HG03045 (cell line): Measurements from ENCODE around the gene KLF11.
"Not testable (repeated sequence)": the region's sequence is repeated elsewhere in the genome, so short reads cannot be mapped to it uniquely, and the experiment has no call there.

ENCODE experiments used
- ATAC-seq: cut with Tn5 transposase; IDR thresholded peaks from one replicate; pipeline ENCODE4 v1.9.1; 2021; ENCODE audit warnings: mild to moderate bottlenecking, moderate library complexity; ENCODE audit not compliant: unreplicated experiment

Gene KLF11

DNA sequence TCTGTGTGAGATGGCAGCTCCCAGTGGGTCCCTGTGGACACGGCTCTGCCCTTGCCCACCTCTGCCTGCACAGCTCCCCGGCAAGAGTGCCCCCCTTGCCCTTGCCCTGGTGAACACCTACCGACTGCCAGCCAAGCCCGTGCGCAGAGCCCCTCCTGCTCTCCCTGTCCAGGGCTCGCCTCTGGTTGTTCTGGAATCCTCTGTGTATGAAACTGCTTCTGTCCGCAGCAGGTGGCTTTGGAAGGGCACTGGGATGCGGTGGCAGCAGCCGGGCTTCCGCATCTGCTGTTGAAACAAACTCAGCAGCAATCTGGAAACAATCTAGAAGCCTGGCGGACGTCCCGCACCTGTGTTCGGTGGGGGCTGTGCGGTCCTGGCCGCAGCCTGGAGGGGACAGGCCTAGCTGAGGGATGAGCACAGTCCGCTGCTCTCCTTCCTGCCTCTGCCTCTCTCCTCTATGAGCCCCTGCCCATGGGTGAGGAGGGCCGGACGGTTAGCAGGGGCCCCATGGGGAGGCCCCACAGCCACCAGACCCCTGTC is 34.0 kb upstream of the KLF11 start:
- no peak for ATAC-seq

DNA sequence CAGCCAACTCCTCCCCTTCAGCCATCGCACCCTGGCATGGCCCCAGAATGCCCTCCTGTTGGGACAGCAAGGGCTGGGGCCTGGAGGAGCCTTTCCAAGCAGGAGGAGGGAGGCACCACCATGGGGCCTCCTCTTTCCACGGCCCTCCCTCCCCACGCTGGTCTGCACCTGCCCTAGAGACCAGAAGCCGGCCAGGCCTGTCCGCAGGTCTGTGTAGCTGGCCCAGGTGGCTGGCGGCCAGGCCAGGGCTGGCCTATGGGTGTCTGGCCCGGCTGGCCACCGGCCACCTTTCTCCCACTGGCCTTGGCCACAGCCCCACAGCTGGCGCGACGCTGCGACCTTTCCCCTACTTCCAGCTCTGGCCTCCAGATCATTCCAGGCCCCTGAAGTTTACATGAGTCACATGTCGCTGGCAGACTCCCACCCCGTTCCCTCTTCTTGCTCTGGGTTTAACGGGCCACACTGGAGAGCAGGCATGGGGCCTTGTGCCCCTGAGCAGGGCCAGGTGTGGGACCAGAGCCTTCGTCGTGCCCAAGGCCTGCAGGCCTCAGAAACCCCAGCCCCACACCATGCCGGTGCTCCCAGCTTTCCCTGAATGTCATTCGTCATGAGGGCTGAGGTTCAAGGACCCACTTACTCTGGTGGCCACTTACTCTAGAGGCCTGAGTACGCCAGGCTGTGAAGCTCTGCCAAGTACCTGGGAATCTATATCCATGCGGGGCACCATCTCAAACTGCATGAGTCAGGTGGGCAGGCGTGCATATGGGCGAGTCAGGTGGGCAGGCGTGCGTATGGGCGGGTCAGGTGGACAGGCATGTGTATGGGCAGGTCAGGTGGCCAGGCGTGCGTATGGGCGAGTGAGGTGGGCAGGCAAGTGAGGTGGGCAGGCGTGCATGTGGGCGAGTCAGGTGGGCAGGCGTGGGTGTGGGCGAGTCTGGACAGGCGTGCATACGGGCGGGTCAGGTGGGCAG is 33.3 kb upstream of the KLF11 start:
- no peak for ATAC-seq

DNA sequence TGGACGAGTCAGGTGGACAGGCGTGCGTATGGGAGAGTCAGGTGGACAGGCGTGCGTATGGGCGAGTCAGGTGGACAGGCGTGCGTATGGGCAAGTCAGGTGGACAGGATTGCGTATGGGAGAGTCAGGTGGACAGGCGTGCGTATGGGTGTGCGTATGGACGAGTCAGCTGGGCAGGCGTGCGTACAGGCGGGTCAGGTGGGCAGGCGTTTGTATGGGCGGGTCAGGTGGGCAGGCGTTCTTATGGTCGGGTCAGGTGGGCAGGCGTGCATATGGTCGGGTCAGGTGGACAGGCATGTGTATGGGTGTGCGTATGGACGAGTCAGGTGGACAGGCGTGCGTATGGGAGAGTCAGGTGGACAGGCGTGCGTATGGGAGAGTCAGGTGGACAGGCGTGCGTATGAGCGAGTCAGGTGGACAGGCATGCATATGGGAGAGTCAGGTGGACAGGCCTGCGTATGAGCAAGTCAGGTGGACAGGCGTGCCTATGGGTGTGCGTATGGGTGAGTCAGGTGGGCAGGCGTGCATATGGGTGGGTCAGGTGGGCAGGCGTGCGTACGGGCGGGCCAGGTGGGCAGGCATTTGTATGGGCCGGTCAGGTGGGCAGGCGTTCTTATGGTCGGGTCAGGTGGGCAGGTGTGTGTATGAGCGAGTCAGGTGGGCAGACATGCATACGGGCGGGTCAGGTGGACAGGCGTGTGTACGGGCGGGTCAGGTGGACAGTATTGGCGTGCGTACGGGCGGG is 32.3 kb upstream of the KLF11 start:
- ATAC-seq = not testable (repeated sequence)

DNA sequence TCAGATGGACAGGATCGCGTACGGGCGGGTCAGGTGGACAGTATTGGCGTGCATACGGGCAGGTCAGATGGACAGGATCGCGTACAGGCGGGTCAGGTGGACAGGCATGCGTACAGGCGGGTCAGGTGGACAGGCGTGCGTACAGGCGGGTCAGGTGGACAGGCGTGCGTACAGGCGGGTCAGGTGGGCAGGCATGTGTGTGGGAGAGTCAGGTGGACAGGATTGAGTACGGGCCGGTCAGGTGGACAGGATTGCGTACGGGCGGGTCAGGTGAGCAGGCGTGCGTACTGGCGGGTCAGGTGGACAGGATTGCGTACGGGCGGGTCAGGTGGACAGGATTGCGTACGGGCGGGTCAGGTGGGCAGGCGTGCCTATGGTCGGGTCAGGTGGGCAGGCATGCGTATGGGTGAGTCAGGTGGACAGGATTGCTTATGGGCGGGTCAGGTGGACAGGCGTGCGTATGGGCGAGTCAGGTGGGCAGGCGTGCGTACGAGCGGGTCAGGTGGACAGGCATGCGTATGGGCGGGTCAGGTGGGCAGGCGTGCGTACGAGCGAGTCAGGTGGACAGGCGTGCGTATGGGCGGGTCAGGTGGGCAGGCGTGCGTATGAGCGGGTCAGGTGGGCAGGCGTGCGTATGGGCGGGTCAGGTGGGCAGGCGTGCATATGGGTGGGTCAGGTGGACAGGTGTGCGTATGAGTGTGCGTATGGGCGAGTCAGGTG is 31.6 kb upstream of the KLF11 start:
- ATAC-seq = not testable (repeated sequence)

DNA sequence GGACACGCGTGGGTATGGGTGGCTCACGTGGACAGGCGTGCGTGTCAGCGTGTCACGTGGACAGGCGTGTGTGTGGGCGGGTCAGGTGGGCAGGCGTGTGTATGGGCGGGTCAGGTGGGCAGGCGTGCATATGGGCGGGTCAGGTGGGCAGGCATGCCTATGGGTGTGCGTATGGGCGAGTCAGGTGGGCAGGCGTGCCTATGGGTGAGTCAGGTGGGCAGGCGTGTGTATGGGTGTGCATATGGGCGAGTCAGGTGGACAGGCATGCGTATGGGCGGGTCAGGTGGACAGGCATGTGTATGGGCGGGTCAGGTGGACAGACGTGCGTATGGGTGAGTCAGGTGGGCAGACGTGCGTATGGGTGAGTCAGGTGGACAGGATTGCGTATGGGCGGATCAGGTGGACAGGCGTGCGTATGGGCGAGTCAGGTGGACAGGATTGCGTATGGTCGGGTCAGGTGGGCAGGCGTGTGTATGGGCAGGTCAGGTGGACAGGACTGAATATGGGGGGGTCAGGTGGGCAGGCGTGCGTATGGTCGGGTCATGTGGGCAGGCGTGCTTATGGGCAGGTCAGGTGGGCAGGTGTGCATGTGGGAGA is 30.9 kb upstream of the KLF11 start:
- not testable (repeated sequence) for ATAC-seq

DNA sequence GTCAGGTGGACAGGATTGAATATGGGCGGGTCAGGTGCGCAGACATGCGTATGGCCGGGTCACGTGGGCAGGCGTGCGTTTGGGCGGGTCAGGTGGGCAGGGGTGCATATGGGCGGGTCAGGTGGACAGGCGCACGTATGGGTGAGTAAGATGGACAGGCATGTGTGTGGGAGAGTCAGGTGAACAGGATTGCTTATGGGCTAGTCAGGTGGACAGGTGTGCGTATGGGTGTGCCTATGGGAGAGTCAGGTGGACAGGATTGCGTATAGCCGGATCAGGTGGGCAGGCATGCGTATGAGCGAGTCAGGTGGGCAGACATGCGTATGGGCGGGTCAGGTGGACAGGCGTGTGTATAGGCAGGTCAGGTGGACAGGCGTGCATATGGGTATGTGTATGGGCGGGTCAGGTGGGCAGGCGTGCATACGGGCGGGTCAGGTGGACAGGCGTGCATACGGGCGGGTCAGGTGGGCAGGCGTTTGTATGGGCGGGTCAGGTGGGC is 30.3 kb upstream of the KLF11 start:
- ATAC-seq = no peak

DNA sequence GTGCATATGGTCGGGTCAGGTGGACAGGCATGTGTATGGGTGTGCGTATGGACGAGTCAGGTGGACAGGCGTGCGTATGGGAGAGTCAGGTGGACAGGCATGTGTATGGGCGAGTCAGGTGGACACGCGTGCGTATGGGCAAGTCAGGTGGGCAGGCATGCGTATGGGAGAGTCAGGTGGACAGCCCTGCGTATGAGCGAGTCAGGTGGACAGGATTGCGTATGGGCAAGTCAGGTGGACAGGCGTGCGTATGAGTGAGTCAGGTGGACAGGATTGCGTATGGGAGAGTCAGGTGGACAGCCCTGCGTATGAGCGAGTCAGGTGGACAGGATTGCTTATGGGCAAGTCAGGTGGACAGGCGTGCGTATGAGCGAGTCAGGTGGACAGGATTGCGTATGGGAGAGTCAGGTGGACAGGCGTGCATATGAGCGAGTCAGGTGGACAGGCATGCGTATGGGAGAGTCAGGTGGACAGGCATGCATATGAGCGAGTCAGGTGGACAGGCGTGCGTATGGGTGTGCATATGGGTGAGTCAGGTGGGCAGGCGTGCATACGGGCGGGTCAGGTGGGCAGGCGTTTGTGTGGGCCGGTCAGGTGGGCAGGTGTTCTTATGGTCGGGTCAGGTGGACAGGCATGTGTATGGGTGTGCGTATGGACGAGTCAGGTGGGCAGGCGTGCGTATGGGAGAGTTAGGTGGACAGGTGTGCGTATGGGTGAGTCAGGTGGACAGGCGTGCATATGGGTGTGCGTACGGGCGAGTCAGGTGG is 29.5 kb upstream of the KLF11 start:
- not testable (repeated sequence) for ATAC-seq

DNA sequence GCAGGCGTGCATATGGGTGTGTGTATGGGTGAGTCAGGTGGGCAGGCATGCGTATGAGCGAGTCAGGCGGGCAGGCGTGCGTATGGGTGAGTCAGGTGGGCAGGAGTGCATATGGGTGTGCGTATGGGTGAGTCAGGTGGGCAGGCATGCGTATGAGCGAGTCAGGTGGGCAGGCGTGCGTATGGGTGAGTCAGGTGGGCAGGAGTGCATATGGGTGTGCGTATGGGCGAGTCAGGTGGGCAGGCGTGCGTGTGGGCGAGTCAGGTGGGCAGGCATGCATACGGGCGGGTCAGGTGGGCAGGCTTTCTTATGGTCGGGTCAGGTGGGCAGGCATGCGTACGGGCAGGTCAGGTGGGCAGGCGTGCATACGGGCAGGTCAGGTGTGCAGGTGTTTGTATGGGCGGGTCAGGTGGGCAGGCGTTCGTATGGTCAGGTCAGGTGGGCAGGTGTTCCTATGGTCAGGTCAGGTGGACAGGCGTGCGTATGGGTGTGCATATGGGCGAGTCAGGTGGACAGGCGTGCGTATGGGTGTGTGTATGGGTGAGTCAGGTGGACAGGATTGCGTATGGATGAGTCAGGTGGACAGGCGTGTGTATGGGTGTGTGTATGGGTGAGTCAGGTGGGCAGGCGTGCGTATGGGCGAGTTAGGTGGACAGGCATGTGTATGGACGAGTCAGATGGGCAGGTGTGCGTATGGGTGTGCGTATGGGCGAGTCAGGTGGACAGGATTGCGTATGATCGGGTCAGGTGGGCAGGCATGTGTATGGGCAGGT is 28.7 kb upstream of the KLF11 start:
- ATAC-seq = no peak

DNA sequence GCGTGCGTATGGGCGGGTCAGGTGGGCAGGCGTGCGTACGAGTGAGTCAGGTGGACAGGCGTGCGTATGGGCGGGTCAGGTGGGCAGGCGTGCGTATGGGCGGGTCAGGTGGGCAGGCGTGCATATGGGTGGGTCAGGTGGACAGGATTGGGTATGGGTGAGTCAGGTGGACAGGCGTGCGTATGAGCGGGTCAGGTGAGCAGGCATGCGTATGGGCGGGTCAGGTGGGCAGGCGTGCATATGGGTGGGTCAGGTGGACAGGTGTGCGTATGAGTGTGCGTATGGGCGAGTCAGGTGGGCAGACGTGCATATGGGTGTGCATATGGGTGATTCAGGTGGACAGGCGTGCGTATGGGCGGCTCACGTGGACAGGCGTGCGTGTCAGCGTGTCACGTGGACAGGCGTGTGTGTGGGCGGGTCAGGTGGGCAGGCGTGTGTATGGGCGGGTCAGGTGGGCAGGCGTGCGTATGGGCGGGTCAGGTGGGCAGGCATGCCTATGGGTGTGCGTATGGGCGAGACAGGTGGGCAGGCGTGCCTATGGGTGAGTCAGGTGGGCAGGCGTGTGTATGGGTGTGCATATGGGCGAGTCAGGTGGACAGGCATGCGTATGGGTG is 27.9 kb upstream of the KLF11 start:
- ATAC-seq = not testable (repeated sequence)

DNA sequence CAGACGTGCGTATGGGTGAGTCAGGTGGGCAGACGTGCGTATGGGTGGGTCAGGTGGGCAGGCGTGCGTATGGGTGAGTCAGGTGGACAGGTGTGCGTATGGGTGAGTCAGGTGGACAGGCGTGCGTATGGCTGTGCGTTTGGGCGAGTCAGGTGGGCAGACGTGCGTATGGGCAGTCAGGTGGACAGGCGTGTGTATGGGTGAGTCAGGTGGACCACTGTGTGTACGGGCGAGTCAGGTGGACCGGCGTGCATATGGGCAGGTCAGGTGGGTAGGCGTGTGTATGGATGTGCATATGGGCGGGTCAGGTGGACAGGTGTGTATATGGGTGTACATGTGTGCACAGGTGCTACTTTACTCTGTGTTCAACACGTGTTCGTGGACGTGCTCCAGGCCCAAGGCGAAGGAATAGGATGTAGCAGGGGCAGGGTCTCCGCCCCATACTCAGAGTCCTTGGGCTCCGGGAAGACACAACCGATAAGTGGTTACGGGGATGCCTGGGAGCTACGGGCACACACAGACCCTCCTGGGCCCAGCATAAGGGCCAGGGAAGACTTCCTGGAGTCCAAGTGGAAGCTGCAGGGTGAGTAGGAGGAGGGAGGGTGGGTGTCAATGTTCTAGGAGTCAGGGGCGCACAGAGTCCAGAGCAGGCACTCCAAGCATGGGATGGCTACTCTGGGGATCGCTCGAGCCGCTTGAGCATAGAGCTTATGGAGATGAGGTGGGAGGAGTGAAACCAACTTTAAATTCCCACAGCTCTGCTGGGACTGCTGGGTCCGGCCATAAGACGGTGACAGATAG is 27.1 kb upstream of the KLF11 start:
- ATAC-seq = no peak

DNA sequence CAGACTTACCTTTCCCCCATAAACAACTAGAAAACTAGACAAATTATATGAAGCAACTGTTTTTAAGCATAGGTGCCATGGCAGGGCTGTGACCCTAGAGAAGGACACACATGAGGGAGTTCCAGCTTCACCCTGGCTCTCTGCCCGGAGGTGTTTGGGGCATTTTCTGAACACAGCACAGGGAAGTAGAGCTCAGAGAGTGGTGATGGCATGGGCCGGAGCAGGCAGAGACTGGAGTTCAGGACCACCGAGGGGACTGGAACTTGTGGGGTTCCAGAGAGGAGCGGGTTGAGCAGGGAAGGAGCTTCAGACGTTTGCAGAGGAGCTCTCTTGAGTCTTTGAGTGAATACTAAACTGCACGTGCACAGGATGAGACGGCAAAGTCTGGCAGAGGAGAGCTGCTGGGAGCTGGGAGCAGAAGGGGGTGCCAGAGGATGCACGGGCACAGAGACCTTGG is 26.5 kb upstream of the KLF11 start:
- ATAC-seq = no peak

DNA sequence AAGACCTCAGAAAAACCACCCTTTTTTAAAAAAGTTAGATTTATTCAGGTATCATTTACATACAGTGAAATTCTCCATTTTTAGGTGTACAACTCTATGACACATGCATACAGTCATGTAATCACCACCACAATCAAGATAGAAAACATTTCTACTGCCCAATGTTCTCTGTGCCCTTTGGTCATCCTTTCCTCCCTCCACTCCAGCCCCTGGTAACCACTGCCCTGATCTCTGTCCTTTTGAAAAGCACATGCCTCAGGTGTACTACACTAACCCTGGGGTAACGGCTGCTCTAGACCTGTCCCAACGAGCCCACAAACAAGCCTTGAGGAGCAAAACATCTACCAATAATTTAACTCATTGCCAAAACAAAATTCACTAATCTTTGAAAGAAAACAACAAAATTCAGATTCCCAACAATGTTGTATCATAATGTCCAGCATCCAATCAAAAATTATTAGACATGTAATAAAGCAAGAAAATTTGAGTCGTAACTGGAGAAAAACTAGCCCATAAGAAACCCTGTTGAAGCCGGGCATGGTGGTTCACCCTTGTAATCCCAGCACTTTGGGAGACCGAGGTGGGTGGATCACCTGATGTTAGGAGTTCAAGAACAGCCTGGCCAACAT is 25.9 kb upstream of the KLF11 start:
- no peak for ATAC-seq

DNA sequence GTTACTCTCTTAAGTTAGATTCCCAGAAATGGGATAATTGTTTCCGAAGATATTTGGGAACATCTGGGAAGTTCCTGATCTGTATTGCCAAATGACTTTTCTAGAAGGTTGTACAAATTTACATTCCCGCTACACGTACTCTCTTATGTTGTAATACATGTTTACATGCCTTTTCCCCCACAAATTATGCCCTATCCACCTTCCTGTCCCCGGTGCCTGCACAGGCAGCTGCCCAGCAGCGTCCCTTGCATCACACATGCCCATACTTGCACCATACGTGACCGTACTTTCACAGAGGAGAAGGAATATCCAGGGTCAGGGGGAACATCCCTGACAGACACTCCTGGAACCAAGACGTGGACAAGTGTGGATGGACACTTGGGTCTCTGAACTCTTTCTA is 24.2 kb upstream of the KLF11 start:
- no peak for ATAC-seq

DNA sequence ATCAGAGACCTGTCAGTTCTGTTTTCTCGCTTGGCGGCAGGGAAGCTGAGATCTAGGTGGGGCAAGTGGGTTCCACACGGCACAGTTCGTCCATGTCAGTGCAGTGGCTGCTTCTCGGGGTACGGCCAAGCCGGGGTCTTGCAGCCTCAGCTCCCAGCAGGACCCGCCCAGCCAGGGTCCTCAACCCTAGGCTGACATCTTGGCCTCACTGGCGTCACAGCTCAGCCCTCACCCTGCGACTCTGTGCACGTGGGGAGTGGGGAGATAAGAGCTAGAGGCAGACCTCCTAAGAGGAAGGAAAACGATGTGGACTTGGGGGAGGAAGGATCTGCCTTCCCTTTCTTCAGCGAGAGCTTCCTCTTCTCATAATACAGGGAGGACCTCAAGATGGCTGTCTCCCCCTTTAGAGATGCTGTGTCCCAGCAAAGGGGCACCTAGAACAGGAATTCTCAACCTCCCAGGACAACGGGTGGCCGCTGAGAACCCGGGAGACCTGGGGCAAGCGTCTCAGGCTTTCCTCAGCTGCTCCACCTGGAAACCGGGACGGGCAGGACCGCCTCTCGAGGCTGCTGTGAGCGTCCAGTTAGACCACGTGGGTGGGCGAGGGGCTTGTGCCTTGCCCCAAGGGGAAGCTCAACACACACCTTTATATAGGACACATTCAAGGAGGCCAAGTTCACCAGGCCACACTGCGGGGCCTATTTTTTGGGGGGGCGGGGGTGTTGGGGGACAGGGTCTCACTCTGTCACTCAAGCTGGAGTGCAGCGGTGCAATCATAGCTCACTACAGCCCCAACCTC is 23.5 kb upstream of the KLF11 start:
- no peak for ATAC-seq

DNA sequence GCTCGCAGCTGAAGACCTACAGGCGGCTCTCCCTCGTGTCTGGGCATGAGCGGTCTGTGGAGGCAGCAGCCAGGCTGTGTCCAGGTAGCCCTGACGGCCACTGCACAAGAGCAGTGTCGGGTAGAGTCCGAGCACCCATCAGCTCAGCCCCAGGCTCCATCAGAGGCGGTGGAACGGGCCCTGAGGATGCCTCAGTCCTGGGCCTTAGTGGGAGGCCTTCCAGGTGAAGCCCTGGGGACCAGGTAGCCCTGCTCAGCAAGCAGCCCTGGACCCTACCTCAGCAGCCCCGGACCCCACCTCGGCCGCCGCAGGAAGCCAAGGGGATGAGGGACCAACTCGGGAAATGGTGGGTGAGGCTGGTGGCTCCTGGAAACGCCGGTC is 21.3 kb upstream of the KLF11 start:
- no peak for ATAC-seq

DNA sequence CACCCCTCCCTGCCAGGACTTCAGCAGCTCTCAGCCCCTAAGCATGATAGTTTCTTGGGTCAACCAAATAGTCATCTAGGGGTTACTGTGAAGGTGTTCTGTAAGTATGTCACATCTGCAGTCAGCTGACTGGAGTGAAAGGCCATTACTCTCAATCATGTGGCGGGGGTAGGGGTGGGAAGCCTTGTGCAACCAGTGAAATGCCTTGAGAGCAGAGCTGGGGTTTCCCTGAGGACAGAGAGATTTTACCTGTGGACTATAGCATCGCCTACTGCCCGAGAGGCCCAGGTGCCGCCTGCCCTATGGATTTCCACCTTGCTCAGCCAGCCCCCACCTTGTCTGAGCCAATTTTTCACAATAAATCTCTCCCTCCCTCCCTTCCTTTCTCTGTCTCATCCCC is 20.9 kb upstream of the KLF11 start:
- no peak for ATAC-seq
